Measurements from ENCODE around the gene SCTR. TPM values are rescaled to one million over a fixed set of nuclear protein-coding genes. Genes with fewer than 3 reads are reported as not detected.

The SCTR gene
- total and polyA plus RNA-seq, 2 of the 8 experiments (the other 6 are each of a cell fraction or from before 2014, with no cell fraction given) = 0.15 TPM; not detected in 1

GRCh38 chr2:119409506-119409905 lies 114.8 kb downstream of the SCTR start:
- POLR2A ChIA-PET (ENCODE audit: partially characterized antibody) = interaction anchor here (1.6 kb wide), 1 partner anchor 33 kb away, joined by 4 read pairs; no protein-coding TSS in a partner anchor
- TF ChIP-seq HDAC6 (IDR thresholded peaks at IDR 0.05; ENCODE audit: low read depth, low read length) = no peak
- no peak for TF ChIP-seq CTBP2 (IDR thresholded peaks at IDR 0.05; ENCODE audit: borderline replicate concordance, insufficient read depth, insufficient read length, low read length)
- no peak for TF ChIP-seq EGR1 (IDR thresholded peaks at IDR 0.05; ENCODE audit: borderline replicate concordance, low read depth, low read length)
- TF ChIP-seq CTCF (IDR thresholded peaks at IDR 0.05; ENCODE audit: control extremely low read depth in 1 of 3, insufficient read depth in 1 of 3, low read depth in 1 of 3, low read length in 3 of 3) = no peak
- TF ChIP-seq RFX5 (IDR thresholded peaks at IDR 0.05; ENCODE audit: borderline replicate concordance, low read depth, low read length) = no peak
- no peak for TF ChIP-seq EZH2 (IDR thresholded peaks at IDR 0.05; ENCODE audit: low read depth, low read length, severe bottlenecking)
- TF ChIP-seq RAD21 (IDR thresholded peaks at IDR 0.05 in 1 of 2, conservative IDR thresholded peaks at IDR 0.05 in 1 of 2; ENCODE audit: low read depth in 2 of 2, low read length in 2 of 2) = no peak
- no peak for TF ChIP-seq CBX8 (IDR thresholded peaks at IDR 0.05; ENCODE audit: borderline replicate concordance, low read depth, low read length)
- TF ChIP-seq ATF3 (IDR thresholded peaks at IDR 0.05; ENCODE audit: insufficient read depth, low read depth, low read length) = no peak
- TF ChIP-seq SRF (IDR thresholded peaks at IDR 0.05; ENCODE audit: low read depth, low read length) = no peak

More at GRCh38 chr2:119409506-119409905, 114.8 kb downstream of the SCTR start:
- Histone ChIP-seq H4K20me1 (replicated peaks in 1 of 2; ENCODE audit: control insufficient read depth in 1 of 2, insufficient read depth in 2 of 2, low read length in 2 of 2) (no peaks in the 10 kb centered on the region), H2BK20ac (ENCODE audit: low read length) (no peak overlapping the region), H4K91ac (replicated peaks; ENCODE audit: insufficient read length, low read length) (no peak overlapping the region), H2AK5ac (ENCODE audit: low read depth, low read length) (no peak overlapping the region), H3K9ac (replicated peaks in 1 of 4; ENCODE audit: extremely low read depth in 1 of 4, low read depth in 3 of 4, low read length in 3 of 4) (no peak overlapping the region), H3K9me3 (ENCODE audit: insufficient read depth in 2 of 2, low read depth in 1 of 2, low read length in 1 of 2) (no peaks in the 10 kb centered on the region), H3K56ac (replicated peaks; ENCODE audit: insufficient read length, low read depth, low read length) (no peak overlapping the region), H3K14ac (ENCODE audit: insufficient read length) (no peak overlapping the region), H3K27ac (ENCODE audit: low read depth, low read length) (no peak overlapping the region), H2BK12ac (ENCODE audit: low read depth, low read length) (no peak overlapping the region), H3K36me3 (ENCODE audit: control insufficient read depth in 2 of 4, insufficient read depth in 4 of 4, low read length in 3 of 4) (no peaks in the 10 kb centered on the region), H2BK5ac (ENCODE audit: low read depth, low read length) (no peak overlapping the region), H3K79me2 (ENCODE audit: control insufficient read depth in 1 of 2, insufficient read depth in 2 of 2, low read length in 2 of 2) (no peaks in the 10 kb centered on the region), H3K4me1 (replicated peaks in 1 of 4; ENCODE audit: control insufficient read depth in 3 of 4, insufficient read depth in 4 of 4, low read length in 3 of 4) (no peaks in the 10 kb centered on the region), H3K23ac (ENCODE audit: insufficient read length) (no peak overlapping the region), H3K23me2 (ENCODE audit: low read depth, low read length) (no peaks in the 10 kb centered on the region), H2BK15ac (ENCODE audit: low read length) (no peak overlapping the region), H3K4ac (replicated peaks; ENCODE audit: insufficient read length, low read depth, low read length) (no peak overlapping the region), H3K27me3 (replicated peaks in 1 of 4; ENCODE audit: control insufficient read depth in 3 of 4, extremely low read depth in 1 of 4, insufficient read depth in 3 of 4, low read length in 3 of 4) (no peaks in the 10 kb centered on the region), H4K5ac (ENCODE audit: insufficient read length, low read depth, low read length) (no peak overlapping the region), H3K4me2 (ENCODE audit: insufficient read depth in 1 of 2, low read depth in 2 of 2, low read length in 2 of 2) (no peak overlapping the region), H2AFZ (ENCODE audit: low read length) (no peak overlapping the region), H3K4me3 (ENCODE audit: extremely low read depth in 1 of 4, insufficient read depth in 2 of 4, low read depth in 3 of 4, low read length in 4 of 4) (no peak overlapping the region), H3K79me1 (ENCODE audit: low read depth, low read length) (no peaks in the 10 kb centered on the region), H3K18ac (ENCODE audit: extremely low read depth, low read length) (no peak overlapping the region), H4K8ac (ENCODE audit: extremely low read depth, insufficient read depth, low read length) (no peak overlapping the region), H2BK120ac (replicated peaks; ENCODE audit: low read depth, low read length) (no peak overlapping the region)
- DNase-seq (ENCODE audit: low read depth in 1 of 2, low spot score in 2 of 2) (no peak), FAIRE-seq (no peak)
- CTCF ChIA-PET (ENCODE audit: partially characterized antibody) = interaction anchor here (0.7 to 21.3 kb wide), 12 partner anchors 24 to 250 kb away, joined by 3 to 411 read pairs (median 6); no protein-coding TSS in a partner anchor
- 81% methylated on average over 4 of the region's 4 CpGs; no CpG with 5 or more reads in 1 of the 2 experiments for WGBS, 2 experiments (ENCODE audit: extremely low coverage in 1 of 2, insufficient coverage in 1 of 2, insufficient read length in 1 of 2, insufficient replicate concordance in 2 of 2, low coverage in 1 of 2, low lambda C conversion rate in 2 of 2, missing lambda C conversion rate in 1 of 2)

All from H1 (cell line).